ENCODE data around the gene FOCAD.

The FOCAD gene

DNA sequence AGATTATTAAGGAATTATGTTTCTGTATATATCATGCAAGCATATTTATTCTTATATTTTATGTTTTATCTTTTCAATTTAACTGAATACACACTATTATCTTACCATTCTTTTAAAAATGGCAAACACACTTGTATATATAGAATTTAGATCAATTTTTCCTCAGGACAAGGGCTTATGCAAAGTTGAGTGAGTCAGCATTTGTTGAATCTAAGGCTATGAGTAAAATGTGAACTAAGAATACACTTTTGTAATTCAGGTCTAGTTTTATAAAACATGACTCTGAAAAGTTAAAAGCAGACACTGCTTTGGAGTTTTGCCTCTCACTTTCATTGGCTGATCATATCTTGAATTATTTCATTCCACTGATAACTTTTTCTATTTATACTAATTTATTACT, 127.8 kb downstream of the FOCAD start:
- peaks cover 0 to 3% (median 0%) of the 10 kb centered on the region in 5 donors for H3K36me3 ChIP-seq (ENCODE audit: control insufficient read depth in 5 of 5, insufficient read depth in 5 of 5, low read length in 5 of 5)
- H3K4me3 ChIP-seq (ENCODE audit: low read depth in 1 of 5, low read length in 5 of 5), result no peak overlapping the region
- no peaks in the 10 kb centered on the region for H3K27me3 ChIP-seq (ENCODE audit: control insufficient read depth in 5 of 5, insufficient read depth in 4 of 5, low read length in 5 of 5)
- no peaks in the 10 kb centered on the region for H3K9me3 ChIP-seq (ENCODE audit: control insufficient read depth in 5 of 5, low read length in 5 of 5)
- H3K27ac ChIP-seq (ENCODE audit: low read depth, low read length), result no peak overlapping the region
- H3K4me1 ChIP-seq (ENCODE audit: control insufficient read depth in 5 of 5, insufficient read depth in 5 of 5, low read length in 5 of 5), result peaks cover 0 to 13% (median 3%) of the 10 kb centered on the region in 5 donors
- H3K9ac ChIP-seq (ENCODE audit: low read length in 5 of 5), result no peak overlapping the region

DNA sequence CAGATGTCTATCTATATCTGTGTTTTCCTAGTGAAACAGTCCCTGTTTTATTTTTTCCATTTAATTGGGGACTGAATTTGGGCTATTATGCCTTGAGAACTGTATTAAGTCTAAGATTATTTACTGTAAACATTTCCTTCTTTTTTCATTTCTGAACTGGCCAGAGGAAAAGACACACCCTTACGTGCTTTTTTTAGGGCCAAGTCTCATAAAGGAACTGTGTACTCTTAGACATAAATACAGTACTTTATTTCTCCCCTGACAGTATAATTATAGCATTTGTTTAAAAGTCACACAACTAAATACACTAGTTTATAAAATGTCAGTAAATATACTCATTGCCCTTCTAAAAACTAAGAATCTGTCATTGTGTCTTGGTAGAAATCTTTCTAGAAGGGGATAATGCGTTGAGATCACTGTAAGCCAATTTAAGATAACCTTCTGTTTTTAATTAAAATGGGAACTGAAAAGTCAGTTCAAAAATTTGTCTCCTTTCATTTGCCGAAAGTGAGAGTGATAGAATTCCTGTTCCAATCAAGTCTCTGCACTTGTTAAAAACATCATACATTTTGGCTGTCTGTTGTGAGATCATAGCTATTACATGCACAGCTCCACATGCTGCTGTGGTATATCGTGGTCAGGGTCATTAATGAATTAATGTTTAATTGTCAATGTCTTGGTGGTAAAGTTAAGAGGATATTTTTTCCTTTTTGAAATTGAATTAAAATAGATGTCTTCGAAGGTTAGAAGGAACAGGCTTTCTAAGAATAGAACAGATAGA, 132.1 kb downstream of the FOCAD start:
- Histone ChIP-seq H3K36me3 (ENCODE audit: control insufficient read depth in 5 of 5, insufficient read depth in 5 of 5, low read length in 5 of 5) (no peaks in the 10 kb centered on the region), H3K27ac (ENCODE audit: low read depth, low read length) (no peak overlapping the region), H3K9me3 (ENCODE audit: control insufficient read depth in 5 of 5, low read length in 5 of 5) (no peaks in the 10 kb centered on the region), H3K4me3 (ENCODE audit: low read depth in 1 of 5, low read length in 5 of 5) (peak overlapping the region in 1 of 5 donors; percentile 3), H3K4me1 (ENCODE audit: control insufficient read depth in 5 of 5, insufficient read depth in 5 of 5, low read length in 5 of 5) (peaks cover 0 to 13% (median 3%) of the 10 kb centered on the region in 5 donors), H3K9ac (ENCODE audit: low read length in 5 of 5) (peak overlapping the region in 1 of 5 donors; percentile 10), H3K27me3 (ENCODE audit: control insufficient read depth in 5 of 5, insufficient read depth in 4 of 5, low read length in 5 of 5) (no peaks in the 10 kb centered on the region)

DNA sequence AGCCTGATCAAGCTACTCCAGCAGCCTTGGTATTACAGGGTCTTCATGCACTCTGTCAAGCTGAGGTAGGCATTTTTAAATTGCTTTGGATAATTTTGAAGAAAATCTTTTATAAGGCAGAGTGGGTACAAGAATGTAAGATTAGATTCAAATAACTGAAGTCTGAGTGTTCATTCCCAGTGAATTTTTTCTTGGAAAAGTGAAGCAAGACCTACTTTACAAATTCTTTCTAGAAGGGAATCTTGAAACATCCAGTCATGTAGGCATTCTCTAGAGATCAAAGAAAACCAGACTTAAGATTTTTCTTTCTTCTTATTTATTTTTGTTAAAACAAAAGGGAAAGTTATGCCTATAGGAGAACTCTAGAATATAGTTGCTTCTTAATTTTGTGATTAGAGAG, 139.0 kb downstream of the FOCAD start:
- Histone ChIP-seq H3K27ac (ENCODE audit: low read depth, low read length) (no peak overlapping the region), H3K9ac (ENCODE audit: low read length in 5 of 5) (no peak overlapping the region), H3K9me3 (ENCODE audit: control insufficient read depth in 5 of 5, low read length in 5 of 5) (no peaks in the 10 kb centered on the region), H3K4me1 (ENCODE audit: control insufficient read depth in 5 of 5, insufficient read depth in 5 of 5, low read length in 5 of 5) (peaks cover 0 to 9% (median 0%) of the 10 kb centered on the region in 5 donors), H3K4me3 (ENCODE audit: low read depth in 1 of 5, low read length in 5 of 5) (no peak overlapping the region), H3K36me3 (ENCODE audit: control insufficient read depth in 5 of 5, insufficient read depth in 5 of 5, low read length in 5 of 5) (peaks cover 0 to 4% (median 3%) of the 10 kb centered on the region in 5 donors), H3K27me3 (ENCODE audit: control insufficient read depth in 5 of 5, insufficient read depth in 4 of 5, low read length in 5 of 5) (no peaks in the 10 kb centered on the region)

GRCh38 chr9:20831028-20831427, 147.0 kb downstream of the FOCAD start:
- Histone ChIP-seq H3K4me1 (ENCODE audit: control insufficient read depth in 5 of 5, insufficient read depth in 5 of 5, low read length in 5 of 5) (peaks cover 0 to 6% (median 6%) of the 10 kb centered on the region in 5 donors), H3K27me3 (ENCODE audit: control insufficient read depth in 5 of 5, insufficient read depth in 4 of 5, low read length in 5 of 5) (no peaks in the 10 kb centered on the region), H3K36me3 (ENCODE audit: control insufficient read depth in 5 of 5, insufficient read depth in 5 of 5, low read length in 5 of 5) (peaks cover 0 to 9% (median 0%) of the 10 kb centered on the region in 5 donors), H3K9me3 (ENCODE audit: control insufficient read depth in 5 of 5, low read length in 5 of 5) (no peaks in the 10 kb centered on the region), H3K9ac (ENCODE audit: low read length in 5 of 5) (no peak overlapping the region), H3K27ac (ENCODE audit: low read depth, low read length) (no peak overlapping the region), H3K4me3 (ENCODE audit: low read depth in 1 of 5, low read length in 5 of 5) (no peak overlapping the region)

DNA sequence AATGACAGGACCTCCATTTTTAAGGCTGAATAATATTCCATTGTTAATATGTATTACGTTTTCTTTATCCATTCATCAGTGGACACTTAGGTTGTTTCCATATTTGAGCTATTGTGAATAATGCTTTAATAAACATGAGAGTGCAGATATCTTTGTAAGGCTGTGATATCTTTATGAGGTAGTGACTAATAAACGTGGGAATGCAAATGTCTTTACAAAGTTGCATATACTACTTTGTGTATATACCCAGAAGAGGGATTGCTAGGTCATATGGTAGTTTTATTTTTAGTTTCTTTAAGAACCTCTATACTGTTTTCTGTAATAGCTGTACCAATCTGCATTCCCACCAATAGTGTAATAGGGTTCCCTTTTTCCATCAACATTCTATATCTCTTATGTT, 148.7 kb downstream of the FOCAD start:
- Histone ChIP-seq H3K9ac (ENCODE audit: low read length in 5 of 5) (no peak overlapping the region), H3K36me3 (ENCODE audit: control insufficient read depth in 5 of 5, insufficient read depth in 5 of 5, low read length in 5 of 5) (peaks cover 0 to 9% (median 0%) of the 10 kb centered on the region in 5 donors), H3K4me1 (ENCODE audit: control insufficient read depth in 5 of 5, insufficient read depth in 5 of 5, low read length in 5 of 5) (peaks cover 0 to 7% (median 6%) of the 10 kb centered on the region in 5 donors), H3K27me3 (ENCODE audit: control insufficient read depth in 5 of 5, insufficient read depth in 4 of 5, low read length in 5 of 5) (no peaks in the 10 kb centered on the region), H3K9me3 (ENCODE audit: control insufficient read depth in 5 of 5, low read length in 5 of 5) (no peaks in the 10 kb centered on the region), H3K27ac (ENCODE audit: low read depth, low read length) (no peak overlapping the region), H3K4me3 (ENCODE audit: low read depth in 1 of 5, low read length in 5 of 5) (no peak overlapping the region)

GRCh38 chr9:20835377-20836286, 151.6 kb downstream of the FOCAD start:
- Histone ChIP-seq H3K27ac (ENCODE audit: low read depth, low read length) (no peak overlapping the region), H3K36me3 (ENCODE audit: control insufficient read depth in 5 of 5, insufficient read depth in 5 of 5, low read length in 5 of 5) (peaks cover 0 to 12% (median 0%) of the 10 kb centered on the region in 5 donors), H3K27me3 (ENCODE audit: control insufficient read depth in 5 of 5, insufficient read depth in 4 of 5, low read length in 5 of 5) (no peaks in the 10 kb centered on the region), H3K9me3 (ENCODE audit: control insufficient read depth in 5 of 5, low read length in 5 of 5) (peaks cover 0 to 2% (median 0%) of the 10 kb centered on the region in 5 donors), H3K9ac (ENCODE audit: low read length in 5 of 5) (no peak overlapping the region), H3K4me3 (ENCODE audit: low read depth in 1 of 5, low read length in 5 of 5) (no peak overlapping the region), H3K4me1 (ENCODE audit: control insufficient read depth in 5 of 5, insufficient read depth in 5 of 5, low read length in 5 of 5) (peaks cover 0 to 7% (median 6%) of the 10 kb centered on the region in 5 donors)

DNA sequence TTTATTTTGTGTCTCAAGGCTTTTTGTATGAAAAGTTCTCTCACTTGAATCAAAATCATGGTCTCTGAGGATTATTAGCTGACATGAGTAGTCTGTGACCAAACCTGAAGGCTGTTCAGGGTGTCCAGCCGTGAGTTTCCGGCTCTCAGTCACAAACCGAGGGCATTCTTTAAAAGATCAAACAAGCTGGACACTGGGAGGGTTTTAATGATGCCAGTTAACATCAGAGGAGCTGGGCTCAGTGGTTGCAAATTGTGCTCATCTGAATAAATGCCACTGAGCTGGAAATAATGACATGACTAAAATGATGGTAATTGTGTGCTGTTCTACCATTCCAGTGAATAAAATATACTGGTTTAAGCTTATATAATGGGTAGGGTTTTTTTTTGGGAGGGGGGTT, 153.1 kb downstream of the FOCAD start:
- no peaks in the 10 kb centered on the region for H3K27me3 ChIP-seq (ENCODE audit: control insufficient read depth in 5 of 5, insufficient read depth in 4 of 5, low read length in 5 of 5)
- no peak overlapping the region for H3K9ac ChIP-seq (ENCODE audit: low read length in 5 of 5)
- H3K27ac ChIP-seq (ENCODE audit: low read depth, low read length), result no peak overlapping the region
- H3K4me1 ChIP-seq (ENCODE audit: control insufficient read depth in 5 of 5, insufficient read depth in 5 of 5, low read length in 5 of 5), result peaks cover 0 to 7% (median 6%) of the 10 kb centered on the region in 5 donors
- H3K9me3 ChIP-seq (ENCODE audit: control insufficient read depth in 5 of 5, low read length in 5 of 5), result peaks cover 0 to 2% (median 0%) of the 10 kb centered on the region in 5 donors
- H3K36me3 ChIP-seq (ENCODE audit: control insufficient read depth in 5 of 5, insufficient read depth in 5 of 5, low read length in 5 of 5), result peaks cover 0 to 19% (median 0%) of the 10 kb centered on the region in 5 donors
- H3K4me3 ChIP-seq (ENCODE audit: low read depth in 1 of 5, low read length in 5 of 5), result no peak overlapping the region

- Histone ChIP-seq H3K4me1 (ENCODE audit: control insufficient read depth in 5 of 5, insufficient read depth in 5 of 5, low read length in 5 of 5) (peaks cover 0 to 7% (median 6%) of the 10 kb centered on the region in 5 donors), H3K27me3 (ENCODE audit: control insufficient read depth in 5 of 5, insufficient read depth in 4 of 5, low read length in 5 of 5) (no peaks in the 10 kb centered on the region), H3K27ac (ENCODE audit: low read depth, low read length) (no peak overlapping the region), H3K9me3 (ENCODE audit: control insufficient read depth in 5 of 5, low read length in 5 of 5) (peaks cover 0 to 3% (median 0%) of the 10 kb centered on the region in 5 donors), H3K4me3 (ENCODE audit: low read depth in 1 of 5, low read length in 5 of 5) (no peak overlapping the region), H3K36me3 (ENCODE audit: control insufficient read depth in 5 of 5, insufficient read depth in 5 of 5, low read length in 5 of 5) (peaks cover 0 to 16% (median 0%) of the 10 kb centered on the region in 5 donors), H3K9ac (ENCODE audit: low read length in 5 of 5) (no peak overlapping the region)
Measured at GRCh38 chr9:20838218-20838617, 154.2 kb downstream of the FOCAD start.

DNA sequence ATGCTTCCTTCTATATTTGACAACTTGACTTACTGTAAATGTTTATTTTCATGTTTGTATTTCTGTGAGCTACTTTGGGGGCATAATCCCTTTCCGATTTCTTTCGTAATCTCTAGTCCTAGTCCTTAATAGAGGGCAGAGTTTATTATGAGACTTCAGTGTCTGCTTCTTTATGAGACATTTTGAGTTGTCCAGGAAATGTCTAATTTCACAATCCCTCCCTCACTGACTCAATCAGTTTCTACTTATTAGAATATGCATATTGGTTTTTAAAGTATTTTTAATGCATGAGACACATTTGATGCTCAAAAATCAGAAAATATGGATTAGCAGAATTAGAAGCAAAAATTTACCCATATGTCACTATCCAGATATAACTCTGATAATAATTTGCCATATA, 160.9 kb downstream of the FOCAD start:
- Histone ChIP-seq H3K36me3 (ENCODE audit: control insufficient read depth in 5 of 5, insufficient read depth in 5 of 5, low read length in 5 of 5) (peaks cover 0 to 8% (median 0%) of the 10 kb centered on the region in 5 donors), H3K27ac (ENCODE audit: low read depth, low read length) (no peak overlapping the region), H3K4me3 (ENCODE audit: low read depth in 1 of 5, low read length in 5 of 5) (no peak overlapping the region), H3K4me1 (ENCODE audit: control insufficient read depth in 5 of 5, insufficient read depth in 5 of 5, low read length in 5 of 5) (no peaks in the 10 kb centered on the region), H3K27me3 (ENCODE audit: control insufficient read depth in 5 of 5, insufficient read depth in 4 of 5, low read length in 5 of 5) (no peaks in the 10 kb centered on the region), H3K9me3 (ENCODE audit: control insufficient read depth in 5 of 5, low read length in 5 of 5) (peaks cover 0 to 3% (median 0%) of the 10 kb centered on the region in 5 donors), H3K9ac (ENCODE audit: low read length in 5 of 5) (no peak overlapping the region)

GRCh38 chr9:20848490-20848889, 164.4 kb downstream of the FOCAD start:
- Histone ChIP-seq H3K9me3 (ENCODE audit: control insufficient read depth in 5 of 5, low read length in 5 of 5) (no peaks in the 10 kb centered on the region), H3K36me3 (ENCODE audit: control insufficient read depth in 5 of 5, insufficient read depth in 5 of 5, low read length in 5 of 5) (no peaks in the 10 kb centered on the region), H3K4me3 (ENCODE audit: low read depth in 1 of 5, low read length in 5 of 5) (no peak overlapping the region), H3K27ac (ENCODE audit: low read depth, low read length) (no peak overlapping the region), H3K4me1 (ENCODE audit: control insufficient read depth in 5 of 5, insufficient read depth in 5 of 5, low read length in 5 of 5) (no peaks in the 10 kb centered on the region), H3K27me3 (ENCODE audit: control insufficient read depth in 5 of 5, insufficient read depth in 4 of 5, low read length in 5 of 5) (no peaks in the 10 kb centered on the region), H3K9ac (ENCODE audit: low read length in 5 of 5) (no peak overlapping the region)
